T1000 (cell line): ENCODE measurements around the gene PACSIN1.
A peak's percentile ranks its signal among the peaks of the same experiment; 100 is the strongest.

ENCODE experiments used
- DNase-seq: peaks from one replicate; lab custom pipeline; 2025; ENCODE audit warnings: mixed read lengths; lab: John Stamatoyannopoulos, UW

The PACSIN1 gene

GRCh38 chr6:34465531-34466241 lies at the start of gene PACSIN1:
Gene PACSIN1 (plus strand): TSS chr6:34466076. CDS start chr6:34526306, 60,230 bp downstream.
- DNase-seq = no peak

- DNase-seq = no peak
Observed at GRCh38 chr6:34416877-34417371, 49.0 kb upstream of the PACSIN1 start.

GRCh38 chr6:34418367-34418766 lies 47.5 kb upstream of the PACSIN1 start:
- DNase-seq = no peak

- no peak for DNase-seq
Observed at GRCh38 chr6:34423254-34423653, 42.6 kb upstream of the PACSIN1 start.

- no peak for DNase-seq
Observed at GRCh38 chr6:34424200-34425131, 41.4 kb upstream of the PACSIN1 start.

- DNase-seq = no peak
Observed at GRCh38 chr6:34425132-34425497, 40.8 kb upstream of the PACSIN1 start.

- DNase-seq = peak; percentile 92
Observed at GRCh38 chr6:34425498-34426410, 40.1 kb upstream of the PACSIN1 start, which contains the start of gene RPS10. Gene RPS10 (minus strand): TSS chr6:34426069. CDS start chr6:34425221, 848 bp downstream.

GRCh38 chr6:34435916-34436315 lies 30.0 kb upstream of the PACSIN1 start:
- no peak for DNase-seq

- no peak for DNase-seq
Observed at GRCh38 chr6:34436803-34437643, 28.9 kb upstream of the PACSIN1 start.

- no peak for DNase-seq
Observed at GRCh38 chr6:34437644-34437970, 28.3 kb upstream of the PACSIN1 start.

GRCh38 chr6:34438705-34439104 lies 27.2 kb upstream of the PACSIN1 start:
- no peak for DNase-seq

- DNase-seq = no peak
Observed at GRCh38 chr6:34439442-34439841, 26.4 kb upstream of the PACSIN1 start.

- no peak for DNase-seq
Observed at GRCh38 chr6:34441526-34441925, 24.4 kb upstream of the PACSIN1 start.

GRCh38 chr6:34445313-34445860 lies 20.5 kb upstream of the PACSIN1 start:
- DNase-seq = no peak

GRCh38 chr6:34447386-34447785 lies 18.5 kb upstream of the PACSIN1 start:
- DNase-seq = no peak

- DNase-seq = no peak
Observed at GRCh38 chr6:34447910-34448309, 18.0 kb upstream of the PACSIN1 start.

- DNase-seq = no peak
Observed at GRCh38 chr6:34451192-34451591, 14.7 kb upstream of the PACSIN1 start.

- DNase-seq = no peak
Observed at GRCh38 chr6:34455831-34456230, 10.0 kb upstream of the PACSIN1 start.

GRCh38 chr6:34457382-34457741 lies 8.5 kb upstream of the PACSIN1 start:
- DNase-seq = no peak
